Bronchial epithelial cell (primary cell): ENCODE data around the gene PKP3. TPM values are rescaled to one million over a fixed set of nuclear protein-coding genes. Genes with fewer than 3 reads are reported as not detected.
"Not testable (repeated sequence)": the region's sequence is repeated elsewhere in the genome, so short reads cannot be mapped to it uniquely, and the experiment has no call there.

Experiments used
- DNase-seq: peaks from one replicate; pipeline ENCODE4 v3.0.0-alpha.2; 2010; ENCODE audit warnings: low read depth
- FAIRE-seq: peaks from 2 replicates; lab custom pipeline; 2011; peaks lifted over from hg19 to GRCh38; lab: Jason Lieb, UNC
- H3K27me3 ChIP-seq: 2 replicates; pipeline ENCODE4 v1.5.1; 2011; ENCODE audit warnings: low read length; ENCODE audit not compliant: control insufficient read depth, insufficient read depth
- H3K36me3 ChIP-seq: 2 replicates; pipeline ENCODE4 v1.5.1; 2011; ENCODE audit warnings: low read length; ENCODE audit not compliant: control insufficient read depth, insufficient read depth
- H3K4me3 ChIP-seq: 2 replicates; pipeline ENCODE4 v1.5.1; 2011; ENCODE audit warnings: mild to moderate bottlenecking, low read depth, low read length, control low read depth
- CTCF ChIP-seq: IDR thresholded peaks from 2 replicates; pipeline ENCODE4 v1.5.1; 2011; ENCODE audit warnings: mild to moderate bottlenecking, moderate library complexity, low read length, control low read depth, inconsistent platforms; ENCODE audit not compliant: insufficient read depth, severe bottlenecking
- total RNA-seq: library from RNA; depleted of rRNA; stranded (reverse); fragments of >200 nt; gene quantifications from 2 replicates; pipeline ENCODE4 v1.2.1, GENCODE V29; 2014

PKP3 gene
- total RNA-seq, 1 donor from 2014 or later, result 231 TPM

DNA sequence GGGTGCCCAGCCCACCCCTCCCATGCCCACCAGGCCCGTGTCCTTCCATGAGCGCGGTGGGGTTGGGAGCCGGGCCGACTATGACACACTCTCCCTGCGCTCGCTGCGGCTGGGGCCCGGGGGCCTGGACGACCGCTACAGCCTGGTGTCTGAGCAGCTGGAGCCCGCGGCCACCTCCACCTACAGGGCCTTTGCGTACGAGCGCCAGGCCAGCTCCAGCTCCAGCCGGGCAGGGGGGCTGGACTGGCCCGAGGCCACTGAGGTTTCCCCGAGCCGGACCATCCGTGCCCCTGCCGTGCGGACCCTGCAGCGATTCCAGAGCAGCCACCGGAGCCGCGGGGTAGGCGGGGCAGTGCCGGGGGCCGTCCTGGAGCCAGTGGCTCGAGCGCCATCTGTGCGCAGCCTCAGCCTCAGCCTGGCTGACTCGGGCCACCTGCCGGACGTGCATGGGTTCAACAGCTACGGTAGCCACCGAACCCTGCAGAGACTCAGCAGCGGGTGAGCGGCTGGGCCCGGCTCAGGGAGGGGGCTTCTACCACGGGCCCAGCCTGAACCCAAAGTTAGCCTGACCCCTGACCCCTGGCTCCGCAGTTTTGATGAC lies 3.0 kb downstream of the PKP3 start:
- no peak for DNase-seq
- Histone ChIP-seq H3K27me3 (no peaks in the 10 kb centered on the region), H3K36me3 (peaks cover 20% of the 10 kb centered on the region), H3K4me3 (no peak overlapping the region)
- TF ChIP-seq CTCF, result no peak
- no peak for FAIRE-seq

GRCh38 chr11:398826-399225 lies 4.8 kb downstream of the PKP3 start:
- Histone ChIP-seq H3K36me3 (peaks cover 29% of the 10 kb centered on the region), H3K27me3 (no peaks in the 10 kb centered on the region), H3K4me3 (no peak overlapping the region)
- FAIRE-seq, result no peak
- DNase-seq, result no peak
- no peak for TF ChIP-seq CTCF

DNA sequence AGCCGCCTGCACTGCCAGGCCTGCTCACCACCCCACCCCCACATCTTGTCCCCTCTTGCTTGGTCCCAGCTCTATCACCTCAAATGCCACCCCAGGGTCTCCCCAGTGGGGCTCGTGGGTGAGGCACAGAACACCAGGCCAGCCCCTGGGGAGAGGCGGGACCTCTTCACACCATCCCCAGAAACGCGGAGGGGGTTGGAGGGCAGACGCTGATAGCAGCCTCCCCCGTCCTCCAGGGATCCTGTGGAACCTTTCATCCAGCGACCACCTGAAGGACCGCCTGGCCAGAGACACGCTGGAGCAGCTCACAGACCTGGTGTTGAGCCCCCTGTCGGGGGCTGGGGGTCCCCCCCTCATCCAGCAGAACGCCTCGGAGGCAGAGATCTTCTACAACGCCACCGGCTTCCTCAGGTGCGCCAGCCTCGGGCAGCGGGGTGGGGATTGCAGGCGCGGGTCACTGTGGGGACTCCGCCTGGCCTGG lies 5.8 kb downstream of the PKP3 start:
- peaks cover 37% of the 10 kb centered on the region for H3K36me3 ChIP-seq
- no peak for TF ChIP-seq CTCF
- no peak overlapping the region for H3K4me3 ChIP-seq
- DNase-seq, result no peak
- FAIRE-seq, result no peak
- H3K27me3 ChIP-seq, result no peaks in the 10 kb centered on the region

DNA sequence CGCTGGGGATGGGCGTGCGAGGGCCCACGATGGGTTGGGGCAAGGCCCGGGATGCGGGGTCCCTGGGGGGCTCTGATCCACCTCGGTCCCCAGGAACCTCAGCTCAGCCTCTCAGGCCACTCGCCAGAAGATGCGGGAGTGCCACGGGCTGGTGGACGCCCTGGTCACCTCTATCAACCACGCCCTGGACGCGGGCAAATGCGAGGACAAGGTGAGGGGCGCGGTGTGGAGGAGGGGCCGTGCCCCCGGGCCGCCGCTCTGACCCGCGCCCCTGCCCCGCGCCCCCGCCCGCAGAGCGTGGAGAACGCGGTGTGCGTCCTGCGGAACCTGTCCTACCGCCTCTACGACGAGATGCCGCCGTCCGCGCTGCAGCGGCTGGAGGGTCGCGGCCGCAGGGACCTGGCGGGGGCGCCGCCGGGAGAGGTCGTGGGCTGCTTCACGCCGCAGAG lies 6.3 kb downstream of the PKP3 start:
- no peak overlapping the region for H3K4me3 ChIP-seq
- no peaks in the 10 kb centered on the region for H3K27me3 ChIP-seq
- no peak for FAIRE-seq
- no peak for TF ChIP-seq CTCF
- peaks cover 42% of the 10 kb centered on the region for H3K36me3 ChIP-seq
- no peak for DNase-seq

GRCh38 chr11:401196-401595 lies 7.2 kb downstream of the PKP3 start:
- not testable (repeated sequence) for H3K27me3 ChIP-seq, H3K4me3 ChIP-seq, FAIRE-seq, DNase-seq
- peaks cover 38% of the 10 kb centered on the region for H3K36me3 ChIP-seq

- Histone ChIP-seq H3K4me3 (no peak overlapping the region), H3K36me3 (peaks cover 31% of the 10 kb centered on the region)
- DNase-seq, result no peak
Measured at GRCh38 chr11:403021-403760, 9.2 kb downstream of the PKP3 start.

More at GRCh38 chr11:403021-403760, 9.2 kb downstream of the PKP3 start:
- FAIRE-seq, result no peak
- H3K27me3 ChIP-seq, result no peaks in the 10 kb centered on the region
- no peak for TF ChIP-seq CTCF
